Bone marrow (tissue), 2 donors: ENCODE measurements around the gene PUS7.
"Not testable (repeated sequence)": the region's sequence is repeated elsewhere in the genome, so short reads cannot be mapped to it uniquely, and the experiment has no call there.

Source experiments
- DNase-seq, 2 donors: peaks; one replicate each; lab custom pipeline; 2025; lab: John Stamatoyannopoulos, UW

The PUS7 gene, protein sequence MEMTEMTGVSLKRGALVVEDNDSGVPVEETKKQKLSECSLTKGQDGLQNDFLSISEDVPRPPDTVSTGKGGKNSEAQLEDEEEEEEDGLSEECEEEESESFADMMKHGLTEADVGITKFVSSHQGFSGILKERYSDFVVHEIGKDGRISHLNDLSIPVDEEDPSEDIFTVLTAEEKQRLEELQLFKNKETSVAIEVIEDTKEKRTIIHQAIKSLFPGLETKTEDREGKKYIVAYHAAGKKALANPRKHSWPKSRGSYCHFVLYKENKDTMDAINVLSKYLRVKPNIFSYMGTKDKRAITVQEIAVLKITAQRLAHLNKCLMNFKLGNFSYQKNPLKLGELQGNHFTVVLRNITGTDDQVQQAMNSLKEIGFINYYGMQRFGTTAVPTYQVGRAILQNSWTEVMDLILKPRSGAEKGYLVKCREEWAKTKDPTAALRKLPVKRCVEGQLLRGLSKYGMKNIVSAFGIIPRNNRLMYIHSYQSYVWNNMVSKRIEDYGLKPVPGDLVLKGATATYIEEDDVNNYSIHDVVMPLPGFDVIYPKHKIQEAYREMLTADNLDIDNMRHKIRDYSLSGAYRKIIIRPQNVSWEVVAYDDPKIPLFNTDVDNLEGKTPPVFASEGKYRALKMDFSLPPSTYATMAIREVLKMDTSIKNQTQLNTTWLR

DNA sequence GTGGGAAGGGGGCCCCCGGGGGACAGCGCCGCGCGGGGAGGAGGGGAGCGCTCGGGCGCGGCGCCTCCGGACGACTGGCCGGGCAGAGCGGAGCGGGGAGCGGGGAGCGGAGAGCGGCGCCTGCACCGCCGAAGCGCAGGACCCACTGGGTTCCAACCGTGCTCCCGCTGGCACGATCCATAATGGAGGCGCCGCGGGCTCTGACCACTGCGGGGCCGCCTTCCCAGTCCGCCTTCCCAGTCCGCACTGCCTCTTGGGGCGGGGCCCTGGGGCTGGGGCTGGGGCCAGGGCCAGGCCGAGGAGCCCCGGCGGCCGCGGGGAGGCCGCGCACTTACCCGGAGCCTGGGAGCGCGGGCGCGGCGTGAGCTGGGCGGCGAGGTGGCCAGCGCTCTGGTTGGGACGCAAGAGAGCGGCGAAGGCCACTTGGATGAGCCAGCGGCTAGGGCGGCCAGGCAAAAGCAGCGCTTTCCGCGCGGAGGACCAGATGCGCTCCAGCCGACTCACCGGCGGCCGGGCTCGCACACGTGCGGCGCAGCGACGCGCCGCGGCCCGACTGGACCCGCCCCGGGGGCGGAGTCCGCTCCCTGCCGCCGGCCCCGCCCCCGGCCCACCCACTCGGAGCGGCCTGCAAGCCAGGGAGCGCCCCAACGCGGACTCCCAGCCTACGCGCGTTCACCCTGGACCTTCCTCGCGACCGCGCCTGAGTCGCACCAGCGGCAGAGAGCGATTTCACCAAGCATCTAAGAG, at the start of gene PUS7:
PUS7 (minus strand) TSS at position 555 of the 747 bp plus-strand sequence. CDS start 13,759 bp downstream, outside the sequence.
- peak; percentile 57 to 74 for DNase-seq

DNA sequence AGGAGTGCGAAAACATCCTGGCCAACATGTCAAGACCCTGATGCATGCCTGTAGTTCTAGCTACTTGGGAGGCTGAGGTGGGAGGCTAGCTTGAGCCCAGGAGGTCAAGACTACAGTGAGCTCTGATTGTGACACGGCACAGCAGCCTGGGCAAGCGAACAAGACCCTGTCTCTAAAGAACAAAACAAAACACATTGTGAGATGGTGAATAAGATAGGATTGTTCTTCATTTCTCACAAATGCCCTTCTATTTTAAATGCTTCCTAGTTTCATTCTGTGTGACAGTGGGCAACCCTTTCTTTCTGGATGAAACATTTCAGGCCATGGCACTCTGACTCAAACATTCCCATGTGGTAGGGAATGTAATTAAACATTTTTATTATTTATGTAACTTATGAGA, 45.8 kb upstream of the PUS7 start:
- no peak for DNase-seq

DNA sequence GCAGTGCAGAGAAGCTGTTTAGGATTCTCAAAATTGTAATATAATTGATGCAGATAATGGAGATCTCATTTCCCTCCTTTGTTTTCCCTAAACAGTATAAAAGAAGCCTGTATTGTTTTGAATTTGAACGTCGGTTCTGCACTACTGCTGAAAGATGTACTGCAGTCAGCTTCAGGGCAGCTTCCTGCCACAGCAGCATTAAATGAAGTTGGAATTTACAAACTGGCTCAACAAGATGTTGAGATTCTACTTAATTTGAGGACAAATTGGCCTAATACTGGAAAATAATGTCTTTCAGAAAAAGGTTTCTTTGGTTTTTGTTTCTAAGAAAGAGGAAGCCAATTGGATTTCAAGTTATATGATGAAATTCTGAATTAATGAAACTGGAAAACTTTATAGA, 45.0 kb upstream of the PUS7 start:
- no peak for DNase-seq

DNA sequence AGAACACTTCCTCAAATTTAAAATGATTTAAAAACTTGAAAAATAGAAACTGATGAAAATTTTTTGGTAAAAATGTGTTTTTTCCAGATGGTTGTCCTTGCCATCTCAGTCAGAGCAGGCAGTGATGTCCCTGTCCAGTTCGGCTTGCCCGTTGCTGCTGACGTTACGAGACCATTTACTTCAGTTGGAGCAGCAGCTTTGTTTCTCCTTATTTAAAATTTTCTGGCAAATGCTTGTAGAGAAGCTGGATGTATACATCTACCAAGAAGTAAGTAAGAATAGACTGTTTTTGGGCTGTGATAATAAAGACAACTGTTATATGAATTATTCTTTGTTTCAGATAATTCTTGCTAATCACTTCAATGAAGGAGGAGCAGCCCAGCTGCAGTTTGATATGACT, 43.1 kb upstream of the PUS7 start:
- DNase-seq: no peak

DNA sequence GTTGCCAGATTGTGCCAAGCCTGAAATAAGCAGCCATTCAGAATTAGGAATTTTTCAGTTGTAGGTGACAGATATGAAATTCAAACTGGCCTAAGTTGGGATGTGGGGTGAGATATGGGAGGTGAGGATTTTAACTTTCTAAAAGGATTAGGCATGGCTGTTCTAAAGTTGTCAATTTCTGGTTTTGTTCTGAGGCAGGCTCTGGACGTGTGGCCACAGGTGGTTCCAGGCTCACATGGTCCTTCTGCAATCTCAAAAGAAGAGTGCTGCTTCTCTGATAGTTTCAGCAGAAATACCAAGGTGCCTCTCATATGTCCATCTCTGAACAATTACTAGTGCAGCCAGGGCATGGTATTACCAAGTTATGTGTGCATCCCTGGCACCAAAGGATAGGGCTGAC, 37.9 kb upstream of the PUS7 start:
- no peak for DNase-seq

DNA sequence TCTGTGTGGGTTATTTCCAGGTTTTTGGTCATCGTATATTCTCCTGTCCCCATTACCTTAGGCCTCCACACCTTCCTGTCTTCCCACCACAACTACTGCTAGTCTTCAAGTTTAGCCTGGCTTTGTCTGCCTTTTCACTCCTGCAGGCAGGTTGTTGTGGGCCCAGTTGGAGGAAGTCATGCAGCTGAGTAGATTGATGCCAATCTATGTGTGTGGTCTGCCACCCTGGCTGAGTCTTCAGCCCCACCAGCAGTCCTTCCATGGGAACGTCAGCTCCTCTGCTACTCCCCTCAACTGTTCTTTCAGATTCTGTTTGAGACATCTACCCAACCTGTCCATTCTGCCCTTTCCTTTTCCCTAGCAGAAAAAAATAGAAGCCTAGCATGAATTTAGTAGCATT, 16.3 kb upstream of the PUS7 start:
- DNase-seq: no peak

DNA sequence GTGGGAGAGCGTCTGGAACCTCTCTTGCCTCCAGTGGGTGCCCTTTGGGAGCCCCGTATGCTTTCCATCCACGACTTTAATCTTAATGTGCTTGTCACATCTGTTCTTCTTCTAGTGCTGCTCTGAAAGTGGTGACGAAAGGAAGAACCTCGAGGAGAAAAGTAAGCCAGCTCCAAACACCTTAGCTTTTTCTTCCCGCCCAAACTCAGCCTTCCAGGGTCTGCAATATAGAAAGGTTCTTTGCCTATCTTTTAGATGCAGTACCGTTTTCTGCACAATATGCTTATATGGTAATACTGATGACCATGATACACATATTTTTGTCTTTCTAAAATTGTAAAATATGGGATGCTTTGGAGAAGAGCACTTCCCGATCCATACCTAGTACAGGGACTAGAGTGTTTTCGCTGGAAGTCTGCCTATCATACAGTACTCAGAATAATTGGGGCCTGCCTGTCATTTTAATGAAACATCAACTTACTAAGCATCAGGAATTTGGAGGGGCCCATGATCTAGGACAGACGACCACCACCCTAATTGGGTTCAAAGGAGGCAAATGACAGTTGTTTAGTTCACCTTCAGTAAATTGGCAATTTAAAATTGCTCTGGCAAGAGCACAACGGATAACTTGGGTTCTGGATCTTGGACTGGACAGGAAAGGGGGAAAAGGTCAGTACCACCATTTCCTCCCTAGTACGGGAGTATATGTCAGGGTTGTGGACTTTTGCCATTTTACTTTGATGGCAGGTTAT, 10.8 kb upstream of the PUS7 start:
- DNase-seq: no peak

DNA sequence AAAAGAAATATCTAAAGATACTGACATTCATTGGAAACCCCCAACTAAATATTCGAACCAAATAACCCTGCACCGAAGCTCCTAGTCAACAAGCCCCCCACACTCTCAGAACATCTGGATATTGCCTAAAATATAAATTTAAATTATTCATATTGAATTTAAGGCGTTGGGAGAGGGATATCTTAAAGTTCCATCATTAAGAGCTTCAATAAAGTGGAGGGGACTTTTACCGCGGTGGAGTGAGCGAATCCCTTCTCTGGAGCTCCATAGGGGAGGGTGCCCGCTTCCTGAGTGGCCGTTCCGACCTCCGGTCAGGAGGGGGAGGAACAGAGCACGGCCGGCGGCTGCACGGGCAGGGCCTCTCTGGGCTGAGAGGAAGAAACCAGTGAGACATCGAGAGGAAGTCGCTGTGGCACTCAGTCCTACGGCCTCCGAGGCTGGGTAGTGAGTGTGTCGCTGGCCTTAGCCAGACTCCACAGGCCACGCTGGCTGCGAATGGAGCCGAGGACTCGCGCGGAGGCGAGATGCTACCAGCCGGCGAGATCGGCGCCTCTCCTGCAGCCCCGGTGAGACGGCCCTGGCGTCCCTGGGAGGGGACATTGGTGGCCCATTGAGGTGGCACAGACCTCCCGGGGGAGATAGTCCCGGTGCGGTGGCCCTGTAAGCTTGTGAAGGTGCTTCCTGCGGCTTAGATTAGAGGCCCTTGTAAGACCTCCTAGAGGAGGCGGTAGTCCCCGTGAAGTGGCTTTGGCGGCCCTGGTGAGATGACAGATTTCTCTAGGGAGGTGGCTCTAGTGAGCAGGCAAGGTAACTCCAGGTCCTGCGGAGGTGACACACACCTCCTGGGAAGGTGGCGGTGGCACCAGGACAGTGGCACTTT, 10.0 kb upstream of the PUS7 start, which contains the start of gene RINT1:
RINT1 (plus strand) TSS at position 410 of the 880 bp plus-strand sequence; CDS start at position 525, 115 bp downstream.
- peak; percentile 87 to 92 for DNase-seq

DNA sequence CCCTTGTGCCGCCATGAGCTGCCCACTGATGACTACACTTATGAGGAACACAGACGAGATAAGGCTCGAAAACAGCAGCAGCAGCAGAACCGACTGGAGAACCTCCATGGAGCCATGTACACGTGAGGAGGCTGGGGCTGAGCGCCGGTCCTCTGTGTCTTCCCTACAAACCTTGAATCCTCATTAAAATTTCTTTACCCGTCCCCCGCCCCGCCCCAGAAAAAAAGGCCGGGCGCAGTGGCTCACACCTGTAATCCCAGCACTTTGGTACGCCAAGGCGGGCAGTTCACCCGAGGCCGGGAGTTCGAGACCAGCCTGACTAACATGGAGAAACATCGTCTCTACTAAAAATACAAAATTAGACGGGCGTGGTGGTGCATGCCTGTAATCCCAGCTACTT, 8.5 kb upstream of the PUS7 start:
- no peak for DNase-seq

DNA sequence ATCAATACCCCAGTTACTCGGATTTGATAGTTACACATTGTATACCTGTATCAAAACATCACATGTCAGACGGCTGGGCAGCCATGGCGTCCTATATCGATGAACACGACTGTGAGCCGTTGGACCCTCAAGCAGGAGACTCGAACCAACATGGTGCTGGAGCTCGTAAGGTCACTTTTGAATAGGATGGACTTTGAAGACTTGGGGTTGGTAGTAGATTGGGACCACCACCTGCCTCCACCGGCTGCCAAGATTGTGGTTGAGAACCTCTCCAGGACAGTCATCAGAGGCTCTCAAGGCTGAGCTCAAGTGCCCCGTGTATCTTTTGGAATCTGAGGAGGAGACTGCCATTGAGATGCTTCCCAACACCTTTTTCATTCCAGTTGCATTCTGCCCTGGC, 8.1 kb upstream of the PUS7 start:
- no peak for DNase-seq

DNA sequence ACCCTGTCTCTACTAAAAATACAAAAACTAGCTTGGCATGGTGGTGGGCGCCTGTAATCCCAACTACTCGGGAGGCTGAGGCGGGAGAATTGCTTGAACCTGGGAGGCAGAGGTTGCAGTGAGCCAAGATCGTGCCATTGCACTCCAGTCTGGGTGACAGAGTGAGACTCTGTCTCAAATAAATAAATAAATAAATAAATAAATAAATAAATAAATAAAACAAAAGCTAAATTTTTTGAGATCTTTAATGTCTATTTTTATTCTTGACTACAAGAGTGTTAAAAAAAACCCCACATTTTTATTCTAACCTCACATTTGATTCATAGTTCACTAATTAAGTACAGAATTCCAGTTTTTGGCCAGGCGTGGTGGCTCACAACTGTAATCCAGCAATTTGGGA, 5.7 kb upstream of the PUS7 start:
- DNase-seq: not testable (repeated sequence)

DNA sequence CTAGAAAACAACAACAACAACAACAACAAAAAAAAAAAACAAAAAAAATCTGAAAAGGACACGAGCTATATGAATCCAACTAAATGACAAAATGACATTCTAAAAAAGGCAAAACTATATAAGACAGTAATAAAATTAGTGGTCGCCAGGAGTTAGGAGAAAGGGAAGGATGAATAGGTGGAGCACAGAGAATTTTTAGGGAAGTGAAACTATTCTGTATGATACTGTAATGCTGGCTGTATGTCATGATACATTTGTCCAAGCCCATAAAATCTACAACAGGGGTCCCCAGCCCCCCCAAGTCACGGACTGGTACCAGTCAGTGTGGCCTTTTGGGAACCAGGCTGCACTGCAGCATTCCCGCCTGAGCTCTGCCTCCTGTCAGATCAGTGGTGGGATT, 2.8 kb upstream of the PUS7 start:
- no peak for DNase-seq

DNA sequence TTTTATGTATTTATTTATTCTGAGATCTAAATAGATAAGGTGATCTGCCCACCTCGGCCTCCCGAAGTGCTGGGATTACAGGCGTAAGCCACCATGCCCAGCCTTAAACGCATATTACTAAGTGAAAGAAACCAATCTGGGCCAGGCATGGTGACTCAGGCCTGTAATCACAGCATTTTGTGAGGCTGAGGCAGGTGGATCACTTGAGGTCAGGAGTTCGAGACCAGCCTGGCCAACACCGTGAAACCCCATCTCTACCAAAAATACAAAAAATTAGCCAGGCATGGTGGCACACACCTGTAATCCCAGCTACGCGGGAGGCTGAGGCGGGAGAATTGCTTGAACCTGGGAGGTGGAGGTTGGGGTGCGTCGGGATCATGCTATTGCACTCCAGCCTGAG, 2.4 kb upstream of the PUS7 start:
- not testable (repeated sequence) for DNase-seq

DNA sequence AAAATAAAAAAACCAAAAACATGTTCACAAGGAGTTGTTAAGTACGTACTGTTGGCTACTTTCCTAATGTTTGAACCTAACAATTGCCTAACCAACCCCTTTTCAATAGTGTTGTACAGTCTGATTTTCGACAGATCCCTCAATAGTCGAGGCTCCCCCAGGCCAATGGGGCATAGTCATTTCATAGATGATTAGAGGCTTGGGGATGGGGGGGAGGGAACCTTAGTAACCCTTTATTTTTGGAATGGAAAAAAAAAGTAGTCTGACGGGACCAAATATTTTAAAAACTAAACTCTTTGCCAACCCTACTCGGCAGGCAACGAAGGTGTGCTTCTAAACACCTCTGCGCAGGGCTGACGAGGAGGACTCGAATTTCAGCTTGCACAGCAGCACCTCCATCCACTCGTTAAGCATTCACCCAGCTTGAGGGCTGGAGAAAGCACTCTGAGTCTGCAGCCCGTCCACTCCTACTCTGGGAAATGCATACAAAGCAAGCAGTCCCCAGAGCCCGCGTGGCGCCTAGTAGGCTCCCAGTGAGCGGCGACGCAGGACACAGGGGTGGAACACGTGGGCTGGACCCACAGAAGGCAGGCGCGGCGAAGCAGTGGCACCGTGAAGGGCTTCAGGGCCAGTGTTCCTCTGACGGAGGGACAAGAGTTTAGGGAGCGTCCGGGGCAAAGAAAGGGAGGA, 899 bp downstream of the PUS7 start:
- DNase-seq: no peak

DNA sequence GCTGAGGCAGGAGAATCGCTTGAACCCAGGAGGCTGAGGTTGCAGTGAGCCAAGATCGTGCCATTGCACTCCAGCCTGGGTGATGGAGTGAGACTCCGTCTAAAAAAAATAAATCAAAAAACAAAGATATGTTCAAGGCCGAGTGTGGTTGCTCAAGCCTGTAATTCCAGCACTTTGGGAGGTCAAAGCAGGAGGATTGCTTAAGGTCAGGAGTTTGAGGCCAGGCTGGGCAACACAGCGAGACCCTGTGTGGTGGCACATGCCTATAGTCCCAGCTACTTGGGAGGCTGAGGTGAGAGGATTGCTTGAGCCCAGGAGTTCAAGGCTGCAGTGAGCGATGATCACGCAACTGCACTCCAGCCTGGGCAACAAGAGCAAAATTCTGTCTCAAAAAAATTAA, 1.5 kb downstream of the PUS7 start:
- not testable (repeated sequence) for DNase-seq

DNA sequence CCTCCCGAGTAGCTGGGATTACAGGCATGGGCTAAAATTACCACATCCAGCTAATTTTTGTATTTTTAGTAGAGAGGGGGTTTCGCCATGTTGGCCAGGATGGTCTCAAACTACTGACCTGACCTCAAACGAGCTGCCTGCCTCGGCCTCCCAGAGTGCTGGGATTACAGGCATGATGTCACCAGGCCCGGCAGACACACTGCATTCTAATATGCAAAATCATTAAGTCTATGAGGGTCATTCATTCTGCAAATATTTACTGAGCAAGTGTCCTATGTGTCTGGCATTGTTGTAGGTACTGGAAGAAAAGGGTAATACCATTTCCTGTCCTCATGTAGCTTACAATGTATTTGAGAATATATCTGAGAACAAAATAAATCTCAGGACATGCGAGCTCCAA, 2.7 kb downstream of the PUS7 start:
- no peak for DNase-seq

DNA sequence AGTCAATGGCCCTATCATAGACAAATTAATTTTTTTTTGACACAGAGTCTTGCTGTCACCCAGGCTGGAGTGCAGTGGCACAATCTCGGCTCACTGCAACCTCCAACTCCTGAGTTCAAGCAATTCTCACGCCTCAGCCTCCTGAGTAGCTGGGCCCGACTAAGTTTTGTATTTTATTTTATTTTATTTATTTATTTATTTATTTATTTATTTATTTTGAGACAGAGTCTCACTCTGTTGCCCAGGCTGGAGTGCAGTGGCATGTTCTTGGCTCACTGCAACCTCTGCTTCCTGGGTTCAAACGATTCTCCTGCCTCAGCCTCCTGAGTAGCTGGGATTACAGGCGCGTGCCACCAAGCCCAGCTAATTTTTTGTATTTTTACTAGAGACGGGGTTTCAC, 6.5 kb downstream of the PUS7 start:
- DNase-seq: not testable (repeated sequence)

DNA sequence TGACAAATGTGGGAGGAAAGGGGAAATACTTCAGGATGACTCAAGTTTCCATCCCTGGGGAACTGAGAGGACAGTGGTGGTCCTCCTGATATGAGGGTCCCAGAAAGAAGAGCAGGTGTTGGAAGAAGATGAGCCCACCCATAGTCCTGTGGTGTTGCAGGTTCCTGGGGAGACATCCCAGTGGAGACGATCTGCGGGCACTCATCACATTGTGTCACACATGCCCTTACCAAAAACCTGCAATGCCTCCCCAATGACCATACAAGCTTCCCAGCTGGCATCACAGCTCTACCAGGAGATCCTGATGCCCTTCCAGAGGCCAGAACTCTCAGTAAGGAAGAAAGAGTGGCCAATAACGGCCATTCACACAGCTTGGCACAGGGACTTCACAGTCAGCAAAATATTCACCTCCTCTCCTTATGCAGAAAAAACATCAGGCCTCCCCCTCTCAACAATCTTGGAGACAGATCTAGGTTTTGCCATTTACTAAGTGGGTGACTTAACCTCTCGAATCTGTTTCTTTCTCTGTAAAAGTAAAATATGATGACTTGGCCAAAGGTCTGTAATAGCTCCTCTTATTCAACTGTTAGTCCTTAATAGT, 9.0 kb downstream of the PUS7 start:
- DNase-seq: no peak

DNA sequence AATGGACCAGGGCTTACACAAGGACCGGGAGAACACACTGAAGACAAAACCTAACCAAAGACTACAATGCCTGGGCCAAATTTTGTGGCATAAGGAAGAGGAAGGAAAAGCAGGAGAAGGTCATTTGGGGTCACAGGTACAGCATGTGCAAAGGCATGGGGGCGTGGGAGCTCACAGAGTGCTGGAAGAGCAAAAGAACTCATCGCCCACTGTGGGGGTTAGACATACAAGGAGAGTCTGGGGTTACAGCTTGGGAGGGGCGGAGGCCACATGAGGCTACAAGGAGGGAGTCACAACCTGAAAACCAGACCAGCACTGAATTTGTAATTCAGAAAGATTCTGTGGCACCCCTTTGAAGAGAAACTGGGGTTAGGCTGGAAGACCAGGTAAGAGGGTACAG, 9.7 kb downstream of the PUS7 start:
- no peak for DNase-seq

DNA sequence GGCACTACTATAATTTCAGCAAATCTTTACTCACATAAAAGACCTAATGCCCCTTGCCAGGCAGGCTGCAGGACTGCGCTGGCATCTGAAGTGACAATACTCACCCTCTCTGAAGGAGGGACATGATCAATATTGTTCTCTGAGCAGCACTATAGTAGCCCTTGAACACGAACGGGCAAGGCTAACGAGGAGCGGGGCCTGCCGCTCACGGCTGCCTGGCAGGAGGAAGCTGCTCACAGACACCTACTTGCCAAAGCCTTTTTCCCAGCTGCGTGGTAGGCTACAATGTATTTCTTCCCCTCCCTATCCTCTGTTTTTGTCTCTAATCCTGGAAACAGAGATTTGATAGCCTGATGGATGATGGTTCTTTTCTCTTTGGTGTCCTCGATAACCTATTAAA, 19.9 kb downstream of the PUS7 start:
- DNase-seq: no peak
